Ovary (tissue), 3 donors: ENCODE measurements around the gene NAV2.

Experiments
- POLR2A ChIP-seq: fragments of 450-650 bp; IDR thresholded peaks from one replicate; pipeline ENCODE4 v1.6.1; 2017; ENCODE audit warnings: antibody characterized with exemption, mild to moderate bottlenecking, moderate library complexity
- TF ChIP-seq, protein P1 (sequence below), 3 donors: fragments of 450-650 bp in 2 of 3; fragments of 200-600 bp in 1 of 3; IDR thresholded peaks; one replicate each; pipeline versions ENCODE4 v1.5.1 to v1.8.0; 2016 to 2022; ENCODE audit warnings: antibody characterized with exemption in 3 of 3, mild to moderate bottlenecking in 1 of 3
- donor health status: DM: no; HTN: no; CAD: no.

DNA sequence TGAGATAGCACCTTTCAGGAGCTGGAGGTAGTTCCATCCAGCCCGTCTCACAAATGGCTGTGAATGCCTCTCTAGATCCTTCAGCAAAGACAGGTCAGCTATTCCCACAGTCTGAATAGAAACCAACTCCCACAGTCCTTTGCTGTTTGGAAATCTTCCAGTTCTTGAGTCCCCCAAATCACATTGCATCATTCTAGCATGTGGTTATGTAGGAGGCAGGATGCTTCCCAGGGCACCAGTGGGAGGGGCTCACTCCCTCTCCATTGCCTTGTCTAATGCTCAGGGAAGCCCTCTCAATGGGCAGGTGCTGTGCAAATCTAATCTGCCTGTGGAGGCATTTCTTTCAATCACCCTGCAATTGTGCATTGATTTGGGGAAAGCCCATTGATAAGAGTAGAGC, 14.6 kb downstream of the NAV2 start:
- TF ChIP-seq, protein P1, sequence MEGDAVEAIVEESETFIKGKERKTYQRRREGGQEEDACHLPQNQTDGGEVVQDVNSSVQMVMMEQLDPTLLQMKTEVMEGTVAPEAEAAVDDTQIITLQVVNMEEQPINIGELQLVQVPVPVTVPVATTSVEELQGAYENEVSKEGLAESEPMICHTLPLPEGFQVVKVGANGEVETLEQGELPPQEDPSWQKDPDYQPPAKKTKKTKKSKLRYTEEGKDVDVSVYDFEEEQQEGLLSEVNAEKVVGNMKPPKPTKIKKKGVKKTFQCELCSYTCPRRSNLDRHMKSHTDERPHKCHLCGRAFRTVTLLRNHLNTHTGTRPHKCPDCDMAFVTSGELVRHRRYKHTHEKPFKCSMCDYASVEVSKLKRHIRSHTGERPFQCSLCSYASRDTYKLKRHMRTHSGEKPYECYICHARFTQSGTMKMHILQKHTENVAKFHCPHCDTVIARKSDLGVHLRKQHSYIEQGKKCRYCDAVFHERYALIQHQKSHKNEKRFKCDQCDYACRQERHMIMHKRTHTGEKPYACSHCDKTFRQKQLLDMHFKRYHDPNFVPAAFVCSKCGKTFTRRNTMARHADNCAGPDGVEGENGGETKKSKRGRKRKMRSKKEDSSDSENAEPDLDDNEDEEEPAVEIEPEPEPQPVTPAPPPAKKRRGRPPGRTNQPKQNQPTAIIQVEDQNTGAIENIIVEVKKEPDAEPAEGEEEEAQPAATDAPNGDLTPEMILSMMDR (IDR thresholded peaks at IDR 0.05), result no peak
- TF ChIP-seq POLR2A, result no peak
